Measurements from ENCODE around the gene PTPRT.

PTPRT gene

GRCh38 chr20:42844751-42845150 is 345.0 kb downstream of the PTPRT start:
- Histone ChIP-seq H3K4me1 (ENCODE audit: control insufficient read depth in 5 of 5, insufficient read depth in 5 of 5, low read length in 5 of 5) (no peaks in the 10 kb centered on the region), H3K27me3 (ENCODE audit: control insufficient read depth in 5 of 5, insufficient read depth in 4 of 5, low read length in 5 of 5) (peaks cover 0 to 3% (median 0%) of the 10 kb centered on the region in 5 donors), H3K9me3 (ENCODE audit: control insufficient read depth in 5 of 5, low read length in 5 of 5) (peaks cover 0 to 8% (median 0%) of the 10 kb centered on the region in 5 donors), H3K4me3 (ENCODE audit: low read depth in 1 of 5, low read length in 5 of 5) (no peak overlapping the region), H3K27ac (ENCODE audit: low read depth, low read length) (no peak overlapping the region), H3K36me3 (ENCODE audit: control insufficient read depth in 5 of 5, insufficient read depth in 5 of 5, low read length in 5 of 5) (no peaks in the 10 kb centered on the region), H3K9ac (ENCODE audit: low read length in 5 of 5) (no peak overlapping the region)

GRCh38 chr20:42837456-42837855 is 352.2 kb downstream of the PTPRT start:
- no peaks in the 10 kb centered on the region for H3K4me1 ChIP-seq (ENCODE audit: control insufficient read depth in 5 of 5, insufficient read depth in 5 of 5, low read length in 5 of 5)
- no peaks in the 10 kb centered on the region for H3K27me3 ChIP-seq (ENCODE audit: control insufficient read depth in 5 of 5, insufficient read depth in 4 of 5, low read length in 5 of 5)
- H3K9ac ChIP-seq (ENCODE audit: low read length in 5 of 5) = no peak overlapping the region
- H3K9me3 ChIP-seq (ENCODE audit: control insufficient read depth in 5 of 5, low read length in 5 of 5) = no peaks in the 10 kb centered on the region
- no peaks in the 10 kb centered on the region for H3K36me3 ChIP-seq (ENCODE audit: control insufficient read depth in 5 of 5, insufficient read depth in 5 of 5, low read length in 5 of 5)
- no peak overlapping the region for H3K27ac ChIP-seq (ENCODE audit: low read depth, low read length)
- no peak overlapping the region for H3K4me3 ChIP-seq (ENCODE audit: low read depth in 1 of 5, low read length in 5 of 5)

- H3K4me1 ChIP-seq (ENCODE audit: control insufficient read depth in 5 of 5, insufficient read depth in 5 of 5, low read length in 5 of 5) = no peaks in the 10 kb centered on the region
- no peaks in the 10 kb centered on the region for H3K27me3 ChIP-seq (ENCODE audit: control insufficient read depth in 5 of 5, insufficient read depth in 4 of 5, low read length in 5 of 5)
- H3K9me3 ChIP-seq (ENCODE audit: control insufficient read depth in 5 of 5, low read length in 5 of 5) = no peaks in the 10 kb centered on the region
- no peaks in the 10 kb centered on the region for H3K36me3 ChIP-seq (ENCODE audit: control insufficient read depth in 5 of 5, insufficient read depth in 5 of 5, low read length in 5 of 5)
- no peak overlapping the region for H3K27ac ChIP-seq (ENCODE audit: low read depth, low read length)
- no peak overlapping the region for H3K9ac ChIP-seq (ENCODE audit: low read length in 5 of 5)
- no peak overlapping the region for H3K4me3 ChIP-seq (ENCODE audit: low read depth in 1 of 5, low read length in 5 of 5)
Observed at GRCh38 chr20:42836339-42836738, 353.4 kb downstream of the PTPRT start.

GRCh38 chr20:42807876-42808275 is 381.8 kb downstream of the PTPRT start:
- peaks cover 0 to 4% (median 0%) of the 10 kb centered on the region in 5 donors for H3K27me3 ChIP-seq (ENCODE audit: control insufficient read depth in 5 of 5, insufficient read depth in 4 of 5, low read length in 5 of 5)
- H3K4me3 ChIP-seq (ENCODE audit: low read depth in 1 of 5, low read length in 5 of 5) = no peak overlapping the region
- H3K9ac ChIP-seq (ENCODE audit: low read length in 5 of 5) = no peak overlapping the region
- no peaks in the 10 kb centered on the region for H3K9me3 ChIP-seq (ENCODE audit: control insufficient read depth in 5 of 5, low read length in 5 of 5)
- no peaks in the 10 kb centered on the region for H3K36me3 ChIP-seq (ENCODE audit: control insufficient read depth in 5 of 5, insufficient read depth in 5 of 5, low read length in 5 of 5)
- H3K4me1 ChIP-seq (ENCODE audit: control insufficient read depth in 5 of 5, insufficient read depth in 5 of 5, low read length in 5 of 5) = no peaks in the 10 kb centered on the region
- H3K27ac ChIP-seq (ENCODE audit: low read depth, low read length) = no peak overlapping the region

- Histone ChIP-seq H3K9ac (ENCODE audit: low read length in 5 of 5) (no peak overlapping the region), H3K4me3 (ENCODE audit: low read depth in 1 of 5, low read length in 5 of 5) (no peak overlapping the region), H3K36me3 (ENCODE audit: control insufficient read depth in 5 of 5, insufficient read depth in 5 of 5, low read length in 5 of 5) (no peaks in the 10 kb centered on the region), H3K9me3 (ENCODE audit: control insufficient read depth in 5 of 5, low read length in 5 of 5) (peaks cover 0 to 4% (median 0%) of the 10 kb centered on the region in 5 donors), H3K27me3 (ENCODE audit: control insufficient read depth in 5 of 5, insufficient read depth in 4 of 5, low read length in 5 of 5) (peaks cover 0 to 4% (median 3%) of the 10 kb centered on the region in 5 donors), H3K27ac (ENCODE audit: low read depth, low read length) (no peak overlapping the region), H3K4me1 (ENCODE audit: control insufficient read depth in 5 of 5, insufficient read depth in 5 of 5, low read length in 5 of 5) (no peaks in the 10 kb centered on the region)
Observed at GRCh38 chr20:42795111-42795695, 394.5 kb downstream of the PTPRT start.

GRCh38 chr20:42792052-42792451 is 397.7 kb downstream of the PTPRT start:
- Histone ChIP-seq H3K4me3 (ENCODE audit: low read depth in 1 of 5, low read length in 5 of 5) (no peak overlapping the region), H3K27ac (ENCODE audit: low read depth, low read length) (no peak overlapping the region), H3K36me3 (ENCODE audit: control insufficient read depth in 5 of 5, insufficient read depth in 5 of 5, low read length in 5 of 5) (no peaks in the 10 kb centered on the region), H3K9me3 (ENCODE audit: control insufficient read depth in 5 of 5, low read length in 5 of 5) (no peaks in the 10 kb centered on the region), H3K27me3 (ENCODE audit: control insufficient read depth in 5 of 5, insufficient read depth in 4 of 5, low read length in 5 of 5) (peaks cover 0 to 4% (median 3%) of the 10 kb centered on the region in 5 donors), H3K4me1 (ENCODE audit: control insufficient read depth in 5 of 5, insufficient read depth in 5 of 5, low read length in 5 of 5) (no peaks in the 10 kb centered on the region), H3K9ac (ENCODE audit: low read length in 5 of 5) (no peak overlapping the region)

GRCh38 chr20:42790111-42790510 is 399.6 kb downstream of the PTPRT start:
- Histone ChIP-seq H3K4me3 (ENCODE audit: low read depth in 1 of 5, low read length in 5 of 5) (no peak overlapping the region), H3K4me1 (ENCODE audit: control insufficient read depth in 5 of 5, insufficient read depth in 5 of 5, low read length in 5 of 5) (no peaks in the 10 kb centered on the region), H3K27ac (ENCODE audit: low read depth, low read length) (no peak overlapping the region), H3K9me3 (ENCODE audit: control insufficient read depth in 5 of 5, low read length in 5 of 5) (no peaks in the 10 kb centered on the region), H3K9ac (ENCODE audit: low read length in 5 of 5) (no peak overlapping the region), H3K36me3 (ENCODE audit: control insufficient read depth in 5 of 5, insufficient read depth in 5 of 5, low read length in 5 of 5) (no peaks in the 10 kb centered on the region), H3K27me3 (ENCODE audit: control insufficient read depth in 5 of 5, insufficient read depth in 4 of 5, low read length in 5 of 5) (peaks cover 0 to 4% (median 3%) of the 10 kb centered on the region in 5 donors)

- Histone ChIP-seq H3K9ac (ENCODE audit: low read length in 5 of 5) (no peak overlapping the region), H3K9me3 (ENCODE audit: control insufficient read depth in 5 of 5, low read length in 5 of 5) (no peaks in the 10 kb centered on the region), H3K27ac (ENCODE audit: low read depth, low read length) (no peak overlapping the region), H3K27me3 (ENCODE audit: control insufficient read depth in 5 of 5, insufficient read depth in 4 of 5, low read length in 5 of 5) (peaks cover 0 to 1% (median 0%) of the 10 kb centered on the region in 5 donors), H3K36me3 (ENCODE audit: control insufficient read depth in 5 of 5, insufficient read depth in 5 of 5, low read length in 5 of 5) (no peaks in the 10 kb centered on the region), H3K4me3 (ENCODE audit: low read depth in 1 of 5, low read length in 5 of 5) (no peak overlapping the region), H3K4me1 (ENCODE audit: control insufficient read depth in 5 of 5, insufficient read depth in 5 of 5, low read length in 5 of 5) (no peaks in the 10 kb centered on the region)
Observed at GRCh38 chr20:42788707-42789106, 401.0 kb downstream of the PTPRT start.

- H3K4me1 ChIP-seq (ENCODE audit: control insufficient read depth in 5 of 5, insufficient read depth in 5 of 5, low read length in 5 of 5) = no peaks in the 10 kb centered on the region
- H3K36me3 ChIP-seq (ENCODE audit: control insufficient read depth in 5 of 5, insufficient read depth in 5 of 5, low read length in 5 of 5) = no peaks in the 10 kb centered on the region
- H3K4me3 ChIP-seq (ENCODE audit: low read depth in 1 of 5, low read length in 5 of 5) = no peak overlapping the region
- H3K27ac ChIP-seq (ENCODE audit: low read depth, low read length) = no peak overlapping the region
- no peaks in the 10 kb centered on the region for H3K27me3 ChIP-seq (ENCODE audit: control insufficient read depth in 5 of 5, insufficient read depth in 4 of 5, low read length in 5 of 5)
- no peaks in the 10 kb centered on the region for H3K9me3 ChIP-seq (ENCODE audit: control insufficient read depth in 5 of 5, low read length in 5 of 5)
- no peak overlapping the region for H3K9ac ChIP-seq (ENCODE audit: low read length in 5 of 5)
Observed at GRCh38 chr20:42785041-42785440, 404.7 kb downstream of the PTPRT start.

GRCh38 chr20:42779216-42779615 is 410.5 kb downstream of the PTPRT start:
- H3K27ac ChIP-seq (ENCODE audit: low read depth, low read length) = no peak overlapping the region
- no peaks in the 10 kb centered on the region for H3K4me1 ChIP-seq (ENCODE audit: control insufficient read depth in 5 of 5, insufficient read depth in 5 of 5, low read length in 5 of 5)
- H3K9ac ChIP-seq (ENCODE audit: low read length in 5 of 5) = no peak overlapping the region
- H3K36me3 ChIP-seq (ENCODE audit: control insufficient read depth in 5 of 5, insufficient read depth in 5 of 5, low read length in 5 of 5) = no peaks in the 10 kb centered on the region
- H3K4me3 ChIP-seq (ENCODE audit: low read depth in 1 of 5, low read length in 5 of 5) = no peak overlapping the region
- no peaks in the 10 kb centered on the region for H3K27me3 ChIP-seq (ENCODE audit: control insufficient read depth in 5 of 5, insufficient read depth in 4 of 5, low read length in 5 of 5)
- H3K9me3 ChIP-seq (ENCODE audit: control insufficient read depth in 5 of 5, low read length in 5 of 5) = no peaks in the 10 kb centered on the region
